GM20431 (cell line): ENCODE measurements around the gene CDH18.

Source experiments
- in situ Hi-C: fragments of 300-500 bp; cut with MseI, MboI; formaldehyde crosslinking; loops from one replicate; pipeline ENCODE4 v1.15.0; 2020; ENCODE audit warnings: low sequenced_read_pairs; ENCODE audit not compliant: unreplicated experiment

The CDH18 gene

GRCh38 chr5:19619571-19619970 is 368.4 kb downstream of the CDH18 start:
- in situ Hi-C loops: no loop called here

- in situ Hi-C loops: no loop called here
Observed at GRCh38 chr5:19616701-19617215, 371.2 kb downstream of the CDH18 start.

GRCh38 chr5:19615661-19616060 is 372.3 kb downstream of the CDH18 start:
- in situ Hi-C loops: no loop called here

GRCh38 chr5:19615071-19615470 is 372.9 kb downstream of the CDH18 start:
- in situ Hi-C loops: no loop called here

GRCh38 chr5:19608444-19609002 is 379.5 kb downstream of the CDH18 start:
- in situ Hi-C loops: no loop called here

- in situ Hi-C loops: no loop called here
Observed at GRCh38 chr5:19605846-19606407, 382.1 kb downstream of the CDH18 start.

- in situ Hi-C loops: no loop called here
Observed at GRCh38 chr5:19584131-19584530, 403.9 kb downstream of the CDH18 start.

GRCh38 chr5:19577882-19578281 is 410.1 kb downstream of the CDH18 start:
- in situ Hi-C loops: no loop called here

- in situ Hi-C loops: no loop called here
Observed at GRCh38 chr5:19568004-19568403, 420.0 kb downstream of the CDH18 start.

- in situ Hi-C loops: no loop called here
Observed at GRCh38 chr5:19565466-19565865, 422.5 kb downstream of the CDH18 start.

GRCh38 chr5:19564036-19564435 is 424.0 kb downstream of the CDH18 start:
- in situ Hi-C loops: no loop called here

- in situ Hi-C loops: no loop called here
Observed at GRCh38 chr5:19555876-19556275, 432.1 kb downstream of the CDH18 start.

GRCh38 chr5:19555436-19555835 is 432.6 kb downstream of the CDH18 start:
- in situ Hi-C loops: no loop called here

- in situ Hi-C loops: no loop called here
Observed at GRCh38 chr5:19554524-19554923, 433.5 kb downstream of the CDH18 start.

GRCh38 chr5:19547640-19548039 is 440.4 kb downstream of the CDH18 start:
- in situ Hi-C loops: no loop called here

- in situ Hi-C loops: no loop called here
Observed at GRCh38 chr5:19546521-19546920, 441.5 kb downstream of the CDH18 start.

GRCh38 chr5:19538607-19539006 is 449.4 kb downstream of the CDH18 start:
- in situ Hi-C loops: no loop called here

- in situ Hi-C loops: no loop called here
Observed at GRCh38 chr5:19536387-19536786, 451.6 kb downstream of the CDH18 start.

- in situ Hi-C loops: no loop called here
Observed at GRCh38 chr5:19534751-19535150, 453.2 kb downstream of the CDH18 start.

GRCh38 chr5:19532936-19533335 is 455.1 kb downstream of the CDH18 start:
- in situ Hi-C loops: no loop called here

GRCh38 chr5:19531374-19531952 is 456.5 kb downstream of the CDH18 start:
- in situ Hi-C loops: no loop called here

- in situ Hi-C loops: no loop called here
Observed at GRCh38 chr5:19519448-19519847, 468.6 kb downstream of the CDH18 start.
